Neural crest cell (in vitro differentiated cells): ENCODE results near the gene FMNL1. TPM values are rescaled to one million over a fixed set of nuclear protein-coding genes. Genes with fewer than 3 reads are reported as not detected.
A peak's percentile ranks its signal among the peaks of the same experiment; 100 is the strongest.

ENCODE experiments used
- DNase-seq: peaks from one replicate; pipeline ENCODE4 v3.0.0; 2021; ENCODE audit warnings: low read depth, mixed read lengths, low spot score
- H3K27ac Mint-ChIP-seq: one replicate; pipeline ENCODE4 v1.8.0; 2021; ENCODE audit warnings: mild to moderate bottlenecking, mixed read lengths; ENCODE audit not compliant: unreplicated experiment
- H3K27me3 Mint-ChIP-seq: 2 replicates; pipeline ENCODE4 v1.8.0; 2021; ENCODE audit warnings: low read depth, mild to moderate bottlenecking, mixed read lengths
- H3K36me3 Mint-ChIP-seq: 2 replicates; pipeline ENCODE4 v1.8.0; 2021; ENCODE audit warnings: low read depth, mild to moderate bottlenecking, mixed read lengths
- H3K4me1 Mint-ChIP-seq: 2 replicates; pipeline ENCODE4 v1.8.0; 2021; ENCODE audit warnings: mixed read lengths
- H3K4me3 Mint-ChIP-seq: one replicate; pipeline ENCODE4 v1.8.0; 2021; ENCODE audit warnings: mild to moderate bottlenecking, mixed read lengths
- H3K9me3 Mint-ChIP-seq: 2 replicates; pipeline ENCODE4 v1.8.0; 2021; ENCODE audit warnings: mixed read lengths
- CTCF ChIP-seq: fragments of 200-600 bp; sonication (generic); conservative IDR thresholded peaks from 2 replicates; pipeline ENCODE4 v1.5.0; 2021; ENCODE audit warnings: antibody characterized with exemption, mild to moderate bottlenecking
- total RNA-seq: library from RNA; stranded (reverse); gene quantifications from 2 replicates; pipeline ENCODE4 v1.2.1, GENCODE V29; 2021

The FMNL1 gene
- total RNA-seq, 1 donor from 2014 or later: 1.2 TPM

DNA sequence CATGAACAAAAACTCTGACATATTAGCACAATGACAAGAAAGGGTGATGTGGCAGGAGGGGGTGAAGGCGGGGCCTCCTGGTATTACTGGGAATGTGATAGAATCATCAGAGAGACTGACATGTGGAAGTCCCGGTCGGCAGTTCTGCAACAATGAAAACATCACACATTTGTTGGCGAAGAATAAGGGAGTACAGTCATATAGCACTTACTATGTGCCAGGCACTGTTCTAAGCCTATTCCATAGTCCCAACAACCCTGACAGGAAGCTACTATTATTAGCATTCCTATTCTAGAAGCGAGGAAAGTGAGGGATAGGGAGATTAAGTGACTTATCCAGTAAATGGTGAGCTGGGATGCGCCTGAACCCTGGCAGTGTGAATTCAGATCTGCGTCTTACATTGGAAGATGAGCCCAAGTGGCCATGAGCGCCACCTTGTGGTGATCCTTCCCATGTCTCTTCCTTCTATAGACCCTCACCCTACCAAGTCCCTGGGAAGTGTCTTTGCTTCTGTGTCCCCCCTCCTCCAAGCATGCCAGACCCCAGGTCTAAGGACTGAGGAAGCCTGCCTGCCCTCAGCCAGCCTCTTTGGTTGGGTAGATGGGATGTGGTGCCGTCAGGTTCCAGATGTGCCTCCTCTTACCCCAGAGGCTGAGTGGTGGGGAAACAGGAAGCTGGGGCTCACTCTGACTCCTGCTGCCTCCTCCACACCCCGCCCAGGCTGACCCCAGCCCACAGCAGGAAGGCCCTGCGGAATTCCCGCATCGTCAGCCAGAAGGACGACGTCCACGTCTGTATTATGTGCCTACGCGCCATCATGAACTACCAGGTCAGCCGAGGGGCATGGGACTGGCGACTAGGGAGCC, 14.0 kb downstream of the FMNL1 start:
- H3K4me1 Mint-ChIP-seq: no peaks in the 10 kb centered on the region
- no peaks in the 10 kb centered on the region for H3K36me3 Mint-ChIP-seq
- TF ChIP-seq CTCF: peak; percentile 81
- H3K9me3 Mint-ChIP-seq: no peaks in the 10 kb centered on the region
- H3K27me3 Mint-ChIP-seq: peaks cover 65% of the 10 kb centered on the region
- DNase-seq: peak; percentile 87
- peak overlapping the region; percentile 18 for H3K4me3 Mint-ChIP-seq
- no peak overlapping the region for H3K27ac Mint-ChIP-seq

GRCh38 chr17:45236282-45236606, 14.6 kb downstream of the FMNL1 start:
- no peaks in the 10 kb centered on the region for H3K9me3 Mint-ChIP-seq
- no peak overlapping the region for H3K27ac Mint-ChIP-seq
- no peaks in the 10 kb centered on the region for H3K4me1 Mint-ChIP-seq
- H3K4me3 Mint-ChIP-seq: no peak overlapping the region
- DNase-seq: no peak
- no peaks in the 10 kb centered on the region for H3K36me3 Mint-ChIP-seq
- H3K27me3 Mint-ChIP-seq: peaks cover 70% of the 10 kb centered on the region
- no peak for TF ChIP-seq CTCF

GRCh38 chr17:45237686-45238085, 16.0 kb downstream of the FMNL1 start:
- H3K27me3 Mint-ChIP-seq: peaks cover 74% of the 10 kb centered on the region
- peak overlapping the region; percentile 17 for H3K4me3 Mint-ChIP-seq
- DNase-seq: no peak
- peaks cover 3% of the 10 kb centered on the region for H3K4me1 Mint-ChIP-seq
- H3K9me3 Mint-ChIP-seq: no peaks in the 10 kb centered on the region
- H3K36me3 Mint-ChIP-seq: no peaks in the 10 kb centered on the region
- no peak for TF ChIP-seq CTCF
- H3K27ac Mint-ChIP-seq: no peak overlapping the region

- Mint-ChIP-seq H3K9me3 (no peaks in the 10 kb centered on the region), H3K36me3 (no peaks in the 10 kb centered on the region), H3K4me1 (peaks cover 5% of the 10 kb centered on the region), H3K27me3 (peaks cover 77% of the 10 kb centered on the region), H3K27ac (peak overlapping the region; percentile 92), H3K4me3 (peak overlapping the region; percentile 17)
- TF ChIP-seq CTCF: no peak
- no peak for DNase-seq
These were observed 16.6 kb downstream of the FMNL1 start for GRCh38 chr17:45238155-45238774.

DNA sequence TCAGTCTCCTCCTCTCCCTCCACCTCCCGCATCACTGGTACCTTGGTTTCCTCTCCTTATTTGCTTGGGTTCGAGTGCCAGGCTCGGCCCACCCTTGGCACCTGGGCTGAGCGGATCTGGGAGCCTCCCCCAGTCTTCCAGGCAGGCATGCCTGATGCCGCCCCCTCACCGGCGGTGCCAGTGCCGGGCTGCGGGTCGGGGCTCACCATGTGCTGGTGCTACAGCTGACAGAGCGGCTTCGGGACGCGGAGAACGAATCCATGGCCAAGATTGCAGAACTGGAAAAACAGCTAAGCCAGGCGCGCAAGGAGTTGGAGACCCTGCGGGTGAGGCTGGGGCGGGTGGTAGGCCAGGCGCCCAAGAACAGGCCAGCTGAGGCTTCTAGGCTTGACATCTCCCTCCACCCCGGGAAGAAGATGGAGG, 19.2 kb downstream of the FMNL1 start:
- no peak for TF ChIP-seq CTCF
- peak overlapping the region; percentile 51 for H3K4me3 Mint-ChIP-seq
- peaks cover 13% of the 10 kb centered on the region for H3K4me1 Mint-ChIP-seq
- H3K27me3 Mint-ChIP-seq: peaks cover 67% of the 10 kb centered on the region
- H3K9me3 Mint-ChIP-seq: no peaks in the 10 kb centered on the region
- H3K27ac Mint-ChIP-seq: no peak overlapping the region
- H3K36me3 Mint-ChIP-seq: no peaks in the 10 kb centered on the region
- no peak for DNase-seq
